ENCODE data around the gene ZNF207.
"Not testable (repeated sequence)": the region's sequence is repeated elsewhere in the genome, so short reads cannot be mapped to it uniquely, and the experiment has no call there.

ZNF207 gene

GRCh38 chr17:32348483-32348800 lies 1.5 kb upstream of the ZNF207 start:
- Histone ChIP-seq H3K4me3 (ENCODE audit: low read depth in 1 of 2, low read length in 1 of 2) (no peak overlapping the region), H3K9me3 (no peaks in the 10 kb centered on the region), H3K27ac (no peak overlapping the region), H3K4me1 (ENCODE audit: control insufficient read depth in 1 of 2, insufficient read depth in 1 of 2, low read depth in 1 of 2, low read length in 1 of 2) (peaks cover 26 to 31% of the 10 kb centered on the region in 2 experiments), H3K27me3 (no peaks in the 10 kb centered on the region), H3K36me3 (peaks cover 13% of the 10 kb centered on the region)
- TF ChIP-seq, protein P1, sequence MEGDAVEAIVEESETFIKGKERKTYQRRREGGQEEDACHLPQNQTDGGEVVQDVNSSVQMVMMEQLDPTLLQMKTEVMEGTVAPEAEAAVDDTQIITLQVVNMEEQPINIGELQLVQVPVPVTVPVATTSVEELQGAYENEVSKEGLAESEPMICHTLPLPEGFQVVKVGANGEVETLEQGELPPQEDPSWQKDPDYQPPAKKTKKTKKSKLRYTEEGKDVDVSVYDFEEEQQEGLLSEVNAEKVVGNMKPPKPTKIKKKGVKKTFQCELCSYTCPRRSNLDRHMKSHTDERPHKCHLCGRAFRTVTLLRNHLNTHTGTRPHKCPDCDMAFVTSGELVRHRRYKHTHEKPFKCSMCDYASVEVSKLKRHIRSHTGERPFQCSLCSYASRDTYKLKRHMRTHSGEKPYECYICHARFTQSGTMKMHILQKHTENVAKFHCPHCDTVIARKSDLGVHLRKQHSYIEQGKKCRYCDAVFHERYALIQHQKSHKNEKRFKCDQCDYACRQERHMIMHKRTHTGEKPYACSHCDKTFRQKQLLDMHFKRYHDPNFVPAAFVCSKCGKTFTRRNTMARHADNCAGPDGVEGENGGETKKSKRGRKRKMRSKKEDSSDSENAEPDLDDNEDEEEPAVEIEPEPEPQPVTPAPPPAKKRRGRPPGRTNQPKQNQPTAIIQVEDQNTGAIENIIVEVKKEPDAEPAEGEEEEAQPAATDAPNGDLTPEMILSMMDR (IDR thresholded peaks at IDR 0.05): no peak

DNA sequence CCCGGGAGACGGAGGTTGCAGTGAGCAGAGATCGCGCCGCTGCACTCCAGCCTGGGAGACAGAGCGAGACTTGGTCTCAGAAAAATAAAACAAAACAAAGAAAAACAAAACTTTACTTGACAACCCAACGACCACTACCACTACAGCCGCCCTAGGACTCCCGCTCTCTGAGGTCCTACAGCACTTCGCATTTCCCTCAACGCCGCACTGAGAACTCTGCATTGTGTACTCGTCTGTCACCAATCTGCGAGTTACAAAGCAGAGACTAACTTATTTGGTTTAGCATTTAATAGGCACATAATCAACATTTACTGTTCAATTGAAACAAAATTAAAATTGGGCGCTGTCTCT lies 479 bp upstream of the ZNF207 start:
- TF ChIP-seq, protein P1 (IDR thresholded peaks at IDR 0.05): no peak
- no peaks in the 10 kb centered on the region for H3K9me3 ChIP-seq
- H3K36me3 ChIP-seq: peaks cover 21% of the 10 kb centered on the region
- peak overlapping the region; percentile 90 for H3K27ac ChIP-seq
- H3K27me3 ChIP-seq: no peaks in the 10 kb centered on the region
- peak overlapping the region; percentile 94 to 99 for H3K4me3 ChIP-seq (ENCODE audit: low read depth in 1 of 2, low read length in 1 of 2)
- H3K4me1 ChIP-seq (ENCODE audit: control insufficient read depth in 1 of 2, insufficient read depth in 1 of 2, low read depth in 1 of 2, low read length in 1 of 2): peaks cover 26 to 31% of the 10 kb centered on the region in 2 experiments

GRCh38 chr17:32350666-32351418 lies 885 bp downstream of the ZNF207 start:
- Histone ChIP-seq H3K4me1 (ENCODE audit: control insufficient read depth in 1 of 2, insufficient read depth in 1 of 2, low read depth in 1 of 2, low read length in 1 of 2) (peaks cover 26 to 31% of the 10 kb centered on the region in 2 experiments), H3K4me3 (ENCODE audit: low read depth in 1 of 2, low read length in 1 of 2) (peak overlapping the region; percentile 94 to 99)
- TF ChIP-seq, protein P1 (IDR thresholded peaks at IDR 0.05): no peak

GRCh38 chr17:32352734-32353133 lies 2.8 kb downstream of the ZNF207 start:
- H3K9me3 ChIP-seq; H3K27me3 ChIP-seq; H3K27ac ChIP-seq; H3K4me3 ChIP-seq (ENCODE audit: low read depth in 1 of 2, low read length in 1 of 2): not testable (repeated sequence)
- H3K4me1 ChIP-seq (ENCODE audit: control insufficient read depth in 1 of 2, insufficient read depth in 1 of 2, low read depth in 1 of 2, low read length in 1 of 2): peaks cover 26 to 31% of the 10 kb centered on the region in 2 experiments
- peaks cover 47% of the 10 kb centered on the region for H3K36me3 ChIP-seq

More at GRCh38 chr17:32350666-32351418, 885 bp downstream of the ZNF207 start:
- H3K36me3 ChIP-seq: peaks cover 34% of the 10 kb centered on the region
- peak overlapping the region; percentile 90 for H3K27ac ChIP-seq
- no peaks in the 10 kb centered on the region for H3K27me3 ChIP-seq
- H3K9me3 ChIP-seq: no peaks in the 10 kb centered on the region

GRCh38 chr17:32355649-32356377 lies 5.9 kb downstream of the ZNF207 start:
- TF ChIP-seq, protein P1 (IDR thresholded peaks at IDR 0.05): no peak
- Histone ChIP-seq H3K36me3 (peaks cover 78% of the 10 kb centered on the region), H3K4me1 (ENCODE audit: control insufficient read depth in 1 of 2, insufficient read depth in 1 of 2, low read depth in 1 of 2, low read length in 1 of 2) (peaks cover 19 to 21% of the 10 kb centered on the region in 2 experiments), H3K4me3 (ENCODE audit: low read depth in 1 of 2, low read length in 1 of 2) (no peak overlapping the region), H3K9me3 (no peaks in the 10 kb centered on the region), H3K27me3 (no peaks in the 10 kb centered on the region), H3K27ac (no peak overlapping the region)

- Histone ChIP-seq H3K4me1 (ENCODE audit: control insufficient read depth in 1 of 2, insufficient read depth in 1 of 2, low read depth in 1 of 2, low read length in 1 of 2) (peaks cover 13 to 16% of the 10 kb centered on the region in 2 experiments), H3K27me3 (no peaks in the 10 kb centered on the region), H3K36me3 (peaks cover 84% of the 10 kb centered on the region), H3K27ac (no peak overlapping the region), H3K4me3 (ENCODE audit: low read depth in 1 of 2, low read length in 1 of 2) (no peak overlapping the region), H3K9me3 (no peaks in the 10 kb centered on the region)
- TF ChIP-seq, protein P1 (IDR thresholded peaks at IDR 0.05): no peak
Measured at GRCh38 chr17:32356378-32356743, 6.4 kb downstream of the ZNF207 start.
